ENCODE results near the gene SLC47A1. TPM values are rescaled to one million over a fixed set of nuclear protein-coding genes. Genes with fewer than 3 reads are reported as not detected.
A peak's percentile ranks its signal among the peaks of the same experiment; 100 is the strongest.

The SLC47A1 gene
- total RNA-seq, 2 donors from 2014 or later = 0.52 to 1.2 TPM

GRCh38 chr17:19546289-19547065 is 12.8 kb downstream of the SLC47A1 start:
- intact Hi-C loops (cut with DNase I, micrococcal nuclease) = no loop called here
- ATAC-seq (peak; percentile 83), DNase-seq (peak; percentile 70)

DNA sequence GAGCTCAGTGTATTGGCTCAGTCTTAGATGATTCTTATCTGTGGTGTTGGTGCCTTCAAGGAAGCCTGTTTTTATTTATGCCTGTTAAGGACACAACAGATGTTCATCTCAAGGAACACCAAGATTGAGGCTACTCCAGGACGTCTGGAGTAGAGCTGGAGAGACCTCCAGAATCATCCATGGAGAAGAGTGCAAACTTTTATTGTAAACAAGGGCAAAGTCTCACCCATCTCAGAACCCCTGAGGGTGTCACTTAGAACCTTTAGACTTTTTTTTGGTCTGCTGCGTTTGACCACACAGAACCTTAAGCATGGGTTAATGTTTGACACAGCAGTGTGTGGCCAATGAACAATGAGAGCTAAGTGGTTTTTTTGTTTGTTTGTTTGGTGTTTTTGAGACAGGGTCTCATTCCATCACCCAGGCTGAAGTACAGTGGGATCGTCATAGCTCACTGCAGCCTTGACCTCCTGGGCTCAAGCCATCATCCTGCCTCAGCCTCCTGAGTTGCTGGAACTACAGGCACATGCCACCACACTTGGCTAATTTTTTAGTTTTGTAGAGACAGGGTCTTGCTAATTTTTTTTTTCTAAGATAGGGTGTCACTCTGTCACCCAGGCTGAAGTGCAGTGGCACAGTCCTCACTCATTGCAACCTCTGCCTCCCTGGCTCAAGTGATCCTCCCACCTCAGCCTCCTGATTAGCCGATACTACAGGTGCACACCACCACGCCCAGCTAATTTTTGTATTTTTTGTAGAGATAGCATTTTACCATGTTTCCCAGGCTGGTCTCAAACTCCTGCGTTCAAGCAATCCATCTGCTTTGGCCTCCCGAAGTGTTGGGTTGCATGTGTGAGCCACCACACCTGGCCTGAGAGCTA is 16.3 kb downstream of the SLC47A1 start:
- ATAC-seq (peak; percentile 19), DNase-seq (no peak)
- intact Hi-C loops (cut with DNase I, micrococcal nuclease) = no loop called here

DNA sequence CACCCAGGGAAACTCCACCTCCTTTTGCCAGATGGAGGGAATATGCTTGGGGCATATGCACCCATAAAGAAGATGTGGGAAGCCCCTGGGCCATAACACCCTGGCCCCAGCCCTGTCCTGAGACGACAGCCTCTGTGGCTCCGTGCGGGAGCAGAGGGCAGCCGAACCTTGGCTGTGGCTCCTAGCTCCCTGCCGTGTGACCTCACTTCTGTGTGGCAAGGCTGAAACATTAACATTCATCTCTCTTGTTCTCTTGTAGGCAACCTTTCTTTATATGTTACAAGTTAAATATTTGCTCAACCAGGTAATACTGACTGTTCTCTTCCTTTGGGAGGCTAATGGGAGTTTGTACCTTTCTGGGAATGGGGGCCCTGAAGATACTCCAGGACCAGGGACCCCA is 17.5 kb downstream of the SLC47A1 start:
- no peak for DNase-seq
- intact Hi-C loops (cut with DNase I, micrococcal nuclease) = no loop called here
- ATAC-seq = peak; percentile 65

- ATAC-seq = peak; percentile 78
- intact Hi-C loops (cut with DNase I, micrococcal nuclease) = no loop called here
- peak in 1 of 2 donors; percentile 17 for DNase-seq
Measured at GRCh38 chr17:19551591-19552148, 18.0 kb downstream of the SLC47A1 start.

- DNase-seq (no peak), ATAC-seq (no peak)
- intact Hi-C loops (cut with DNase I, micrococcal nuclease) = no loop called here
Measured at GRCh38 chr17:19553036-19553435, 19.4 kb downstream of the SLC47A1 start.

DNA sequence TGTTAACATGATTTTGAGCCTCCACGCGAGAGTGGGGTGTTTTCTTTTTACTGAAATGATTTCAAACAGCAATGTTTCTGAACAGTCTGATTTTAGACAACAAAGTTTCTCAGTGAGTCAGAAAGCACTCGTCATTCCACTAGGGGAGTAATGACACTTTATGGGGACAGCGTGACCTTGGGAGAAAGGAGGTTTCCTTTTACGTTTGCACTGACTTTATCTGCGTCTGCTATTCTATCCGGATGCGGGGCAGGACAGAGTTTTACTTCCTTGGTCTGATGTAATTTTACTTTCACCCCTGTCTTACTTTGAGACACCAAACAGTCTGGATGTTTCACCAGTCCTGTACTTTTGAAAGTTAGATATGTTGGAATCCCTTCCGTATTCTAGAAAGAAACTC is 20.7 kb downstream of the SLC47A1 start:
- DNase-seq (no peak), ATAC-seq (peak; percentile 41)
- intact Hi-C loops (cut with DNase I, micrococcal nuclease) = no loop called here

GRCh38 chr17:19555746-19556145 is 22.1 kb downstream of the SLC47A1 start:
- intact Hi-C loops (cut with DNase I, micrococcal nuclease) = no loop called here
- no peak for ATAC-seq
- DNase-seq = no peak

GRCh38 chr17:19558946-19559345 is 25.3 kb downstream of the SLC47A1 start:
- DNase-seq = no peak
- intact Hi-C loops (cut with DNase I, micrococcal nuclease) = no loop called here
- no peak for ATAC-seq

DNA sequence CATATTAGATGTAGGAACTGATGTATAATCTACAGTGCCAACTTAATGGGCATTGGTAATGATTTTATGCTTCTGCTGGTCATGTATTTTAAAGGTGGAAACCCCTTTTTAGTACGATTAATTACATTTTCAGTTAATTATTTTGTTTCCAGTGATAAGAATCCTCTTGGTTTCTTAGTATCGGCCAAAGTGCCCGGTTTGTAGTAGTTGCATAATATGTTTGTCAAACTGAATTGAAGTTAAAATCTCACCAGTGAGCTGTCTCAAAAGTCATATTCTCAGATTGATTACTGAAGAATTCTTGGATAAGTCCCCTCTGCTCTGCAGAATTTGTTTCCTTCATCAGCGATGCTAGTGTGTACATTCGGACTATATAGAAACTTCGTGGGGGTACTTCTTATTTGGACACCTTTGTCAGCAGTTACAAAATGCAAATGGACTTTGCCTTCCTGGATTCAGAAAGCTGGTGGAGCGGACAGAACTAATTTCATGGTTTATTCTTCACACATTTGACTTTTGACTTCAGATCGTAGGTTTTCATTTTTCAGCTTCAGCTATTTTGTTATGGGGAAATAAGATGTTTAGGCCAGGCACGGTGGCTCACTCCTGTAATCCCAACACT is 28.2 kb downstream of the SLC47A1 start:
- DNase-seq = no peak
- intact Hi-C loops (cut with DNase I, micrococcal nuclease) = no loop called here
- ATAC-seq = no peak

DNA sequence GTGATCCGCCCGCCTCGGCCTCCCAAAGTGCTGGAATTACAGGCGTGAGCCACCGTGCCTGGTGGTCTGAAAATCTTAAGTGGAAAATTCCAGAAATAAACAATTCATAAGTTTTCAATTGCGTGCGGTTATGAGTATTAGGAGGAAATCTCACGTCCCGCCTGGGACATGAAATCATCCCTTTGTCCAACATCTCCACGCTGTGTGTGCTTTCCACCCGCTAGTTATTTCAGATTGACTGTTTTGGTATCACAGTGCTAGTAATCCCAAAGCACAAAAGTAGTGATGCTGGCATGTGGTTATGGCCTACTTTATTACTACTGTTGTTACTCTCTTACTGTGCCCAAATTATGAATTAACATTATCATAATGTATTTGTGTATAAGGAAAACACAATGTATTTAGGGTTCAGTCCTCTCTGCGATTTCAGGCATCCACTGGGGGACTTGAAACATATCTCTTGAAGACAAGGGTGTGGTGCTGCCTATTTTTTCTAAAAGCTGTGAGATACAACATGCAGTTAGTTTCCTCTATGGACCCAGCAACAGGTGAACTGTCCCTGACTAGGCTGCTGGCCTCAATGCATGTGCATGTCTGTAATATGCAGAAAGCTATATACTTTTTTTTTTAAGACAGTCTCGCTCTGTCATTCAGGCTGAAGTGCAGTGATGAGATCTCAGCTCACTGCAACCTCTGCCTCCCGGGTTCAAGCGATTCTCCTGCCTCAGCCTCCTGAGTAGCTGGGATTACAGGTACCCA is 32.3 kb downstream of the SLC47A1 start:
- DNase-seq = no peak
- ATAC-seq = no peak
- intact Hi-C loops (cut with DNase I, micrococcal nuclease) = no loop called here

DNA sequence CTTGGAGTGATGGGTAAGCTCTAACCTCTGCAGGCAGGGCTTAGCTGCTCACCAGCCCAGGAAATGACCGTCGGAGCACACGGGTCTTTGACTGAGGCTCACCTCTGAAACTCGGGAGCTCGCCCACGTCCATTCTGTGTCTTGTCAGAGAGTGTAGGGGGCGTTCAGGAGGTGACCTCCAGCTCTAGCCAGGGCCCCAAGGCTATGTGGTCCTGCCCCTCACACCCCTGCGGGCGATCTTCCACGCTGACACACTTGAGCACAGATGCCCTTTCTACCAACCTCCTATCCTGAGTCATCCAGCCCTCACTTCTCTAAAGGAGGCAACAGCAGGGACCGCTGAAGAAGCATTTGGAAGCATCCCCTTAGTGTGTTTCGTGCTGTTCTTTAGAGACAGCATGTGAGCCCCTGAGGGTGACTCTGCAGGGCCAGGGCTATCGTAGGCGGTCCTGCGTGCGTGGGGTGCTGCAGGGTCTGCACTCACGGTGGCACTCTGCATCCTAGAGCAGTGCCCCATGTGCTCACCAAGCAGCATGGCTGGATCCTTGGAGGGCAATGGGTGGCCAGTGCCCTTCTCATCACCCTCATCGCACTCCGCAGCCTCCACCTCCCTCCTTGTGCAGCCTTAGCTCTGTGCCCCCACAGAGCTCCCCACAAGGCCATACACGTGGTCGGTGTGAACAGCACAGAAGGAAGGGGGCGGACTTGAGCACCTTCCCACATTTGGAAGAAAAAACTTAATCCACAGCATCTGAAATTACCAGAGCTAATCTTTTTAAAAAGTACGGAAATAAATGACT is 33.8 kb downstream of the SLC47A1 start:
- ATAC-seq = no peak
- no peak for DNase-seq
- intact Hi-C loops (cut with DNase I, micrococcal nuclease) = no loop called here

GRCh38 chr17:19568016-19568350 is 34.3 kb downstream of the SLC47A1 start:
- ATAC-seq (no peak), DNase-seq (no peak)
- intact Hi-C loops (cut with DNase I, micrococcal nuclease) = no loop called here

DNA sequence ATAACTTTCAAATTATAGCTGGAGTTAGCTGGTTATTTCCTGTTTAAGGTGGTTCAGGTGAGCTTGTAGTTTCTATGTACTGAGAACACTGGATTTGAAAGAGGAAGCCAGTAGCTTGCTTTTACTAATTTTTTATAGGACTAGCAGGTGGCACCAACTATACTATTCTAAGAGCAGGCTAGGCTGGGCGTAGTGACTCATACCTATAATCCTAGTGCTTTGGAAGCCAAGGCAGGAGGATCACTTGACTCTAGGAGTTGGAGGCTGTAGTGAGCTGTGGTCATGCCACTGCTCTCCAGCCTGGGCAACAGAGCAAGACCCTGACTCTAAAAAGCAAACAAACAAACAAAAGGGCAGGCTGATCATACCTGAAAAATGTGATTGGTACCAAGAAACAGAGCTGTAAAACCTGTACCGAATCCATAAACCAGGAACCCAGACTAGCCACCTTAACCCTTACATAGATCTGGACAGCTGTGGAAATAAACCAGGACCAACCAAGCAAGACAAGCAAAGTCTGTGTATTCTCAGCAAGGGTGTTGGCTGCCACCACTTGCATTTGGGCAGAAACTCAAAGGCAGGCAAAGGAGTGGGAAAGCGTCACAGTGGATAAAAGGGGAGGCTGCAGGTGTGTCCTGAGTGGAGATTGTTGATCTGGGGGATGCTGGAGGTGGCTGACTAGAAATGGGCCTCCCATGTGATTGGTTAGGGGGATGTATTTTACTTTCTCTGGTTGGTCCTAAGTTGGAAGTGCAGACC is 36.3 kb downstream of the SLC47A1 start:
- DNase-seq = peak; percentile 36 to 67
- intact Hi-C loops (cut with DNase I, micrococcal nuclease) = no loop called here
- peak; percentile 90 for ATAC-seq

DNA sequence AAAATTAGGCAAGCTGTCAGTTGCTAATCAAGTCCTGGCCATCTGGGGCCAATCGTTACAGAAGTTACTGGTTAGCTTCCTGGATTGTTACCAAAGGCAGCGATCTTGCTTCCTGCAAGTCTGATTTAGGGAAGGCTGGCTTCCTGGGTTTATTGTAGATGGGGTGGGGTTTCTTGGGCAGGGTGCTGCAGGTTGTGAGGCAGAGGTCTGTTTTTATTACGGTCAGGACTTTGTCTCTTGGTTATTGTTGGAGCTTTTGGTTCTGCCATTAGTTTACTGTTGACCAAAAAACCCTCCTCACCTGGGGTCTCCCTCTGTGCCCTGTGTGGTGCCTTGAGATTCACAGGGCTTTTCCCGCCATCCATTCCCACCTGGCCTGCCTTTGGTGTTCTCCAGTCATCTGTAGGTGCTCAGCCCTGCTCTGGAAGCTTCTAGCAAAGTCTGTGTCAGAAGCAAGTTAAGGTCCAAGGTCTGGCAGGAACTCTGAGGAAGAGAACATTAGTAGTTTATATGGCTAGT is 36.9 kb downstream of the SLC47A1 start:
- DNase-seq (peak; percentile 47 to 76), ATAC-seq (peak; percentile 90)
- intact Hi-C loops (cut with DNase I, micrococcal nuclease) = no loop called here

DNA sequence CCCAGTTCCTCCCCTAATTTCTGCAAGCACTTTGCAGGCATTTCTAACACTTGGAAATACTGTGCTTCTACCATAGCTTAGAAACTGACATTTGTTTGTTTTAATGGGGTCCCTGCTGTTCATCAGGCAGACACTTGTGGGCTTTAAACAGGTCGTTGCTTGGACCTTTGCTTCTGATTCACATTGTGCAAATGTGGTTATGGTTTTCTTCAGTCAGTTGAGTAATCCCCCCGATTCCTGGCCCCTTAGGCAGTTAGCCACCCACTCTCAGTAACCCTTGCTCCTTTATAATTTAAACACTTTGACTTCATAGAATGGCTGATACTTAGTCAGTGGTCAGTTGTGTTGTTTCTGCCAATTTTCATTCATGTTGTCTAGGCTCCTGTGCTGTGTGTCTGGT is 39.4 kb downstream of the SLC47A1 start:
- no peak for ATAC-seq

DNA sequence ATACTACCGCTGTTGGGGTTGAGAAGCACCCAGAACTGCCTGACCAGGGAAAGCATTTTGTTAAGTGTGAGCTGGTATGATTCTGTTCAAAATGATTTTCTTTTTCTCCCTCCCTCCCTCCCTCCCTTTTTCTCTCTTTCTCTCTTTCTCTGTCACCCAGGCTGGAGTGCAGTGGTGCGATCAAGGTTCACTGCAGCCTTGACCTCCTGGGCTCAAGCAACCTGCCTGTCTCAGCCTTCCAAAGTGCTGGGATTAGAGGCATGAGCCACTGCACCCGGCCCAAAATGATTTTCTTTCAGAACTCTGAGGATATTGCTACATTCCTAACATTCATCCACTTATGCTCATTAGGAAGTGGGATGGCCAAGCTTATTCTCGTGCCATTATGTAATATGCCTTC is 41.3 kb downstream of the SLC47A1 start:
- intact Hi-C loops (cut with DNase I, micrococcal nuclease) = no loop called here
- DNase-seq = no peak
- ATAC-seq = no peak

More for the DNA sequence above, 39.4 kb downstream of the SLC47A1 start:
- no peak for DNase-seq
- intact Hi-C loops (cut with DNase I, micrococcal nuclease) = no loop called here

DNA sequence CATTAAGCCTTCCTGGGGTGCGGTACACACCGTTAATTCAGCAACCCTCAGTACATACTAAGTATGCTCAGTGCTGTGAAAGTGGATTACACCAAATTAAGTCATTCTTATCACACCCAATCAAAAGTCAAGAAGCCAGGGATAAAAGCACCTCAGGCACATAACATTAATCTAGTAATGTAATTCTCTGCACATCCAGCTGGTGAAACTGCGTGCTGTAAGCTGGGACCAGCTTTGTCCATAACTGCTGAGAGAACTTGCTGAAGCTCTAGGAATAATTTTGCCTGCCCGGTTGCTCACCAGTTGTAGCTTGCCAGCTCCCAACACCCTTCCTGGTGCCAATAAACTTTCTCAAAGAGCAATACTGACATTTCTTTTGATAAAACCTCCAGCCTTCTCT is 44.9 kb downstream of the SLC47A1 start:
- no peak for DNase-seq
- ATAC-seq = no peak
- intact Hi-C loops (cut with DNase I, micrococcal nuclease) = no loop called here

Data from left colon (tissue), 2 donors.